ENCODE measurements around the gene TREH. TPM values are rescaled to one million over a fixed set of nuclear protein-coding genes. Genes with fewer than 3 reads are reported as not detected.

The TREH gene
- total RNA-seq, 1 experiment from 2014 or later, result not detected

DNA sequence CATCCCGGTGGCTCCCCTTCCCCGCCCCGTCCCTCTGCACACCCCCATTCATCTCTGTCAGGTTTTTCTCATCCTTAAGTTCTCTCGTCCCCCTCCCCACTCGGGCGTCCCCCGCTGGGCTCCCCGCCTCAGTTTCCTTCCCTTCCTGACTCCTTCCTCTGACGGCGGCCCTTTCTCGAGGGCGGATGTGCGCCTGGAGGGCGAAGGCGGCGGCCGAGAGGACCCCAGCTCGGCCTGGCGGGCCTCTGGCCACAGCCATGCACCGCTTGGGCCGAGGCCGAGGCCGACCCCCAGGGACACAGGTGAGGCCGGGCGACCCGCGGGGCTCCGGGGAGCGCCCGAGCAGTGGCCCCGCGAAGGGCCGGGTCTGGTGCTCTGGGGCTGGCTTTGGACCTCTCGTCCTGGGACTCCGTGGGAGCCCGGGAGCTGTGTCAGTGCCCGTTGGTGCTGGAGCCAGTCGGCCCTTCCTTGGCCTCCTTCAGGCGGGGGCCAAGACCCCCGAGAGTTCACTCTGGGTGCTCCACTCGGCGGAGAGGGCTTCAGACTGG is 69.2 kb downstream of the TREH start:
- ChIA-PET POLR2A (ENCODE audit: low non-redundant PET) (no interaction called here), CTCF (interaction anchor here (1.1 to 2.1 kb wide), 2 partner anchors 10 to 16 kb away, joined by 4 to 10 read pairs; no protein-coding TSS in a partner anchor)
- no peak for DNase-seq (ENCODE audit: low spot score)
- H3K36me3 ChIP-seq (ENCODE audit: insufficient read depth, low read length, poor library complexity, severe bottlenecking), result no peaks in the 10 kb centered on the region
- H3K4me3 ChIP-seq (ENCODE audit: low read depth, low read length, poor library complexity, severe bottlenecking), result peak overlapping the region; percentile 39
- TF ChIP-seq CTCF (conservative IDR thresholded peaks at IDR 0.05; ENCODE audit: low read depth, low read length), result no peak
- TF ChIP-seq EZH2 (IDR thresholded peaks at IDR 0.05; ENCODE audit: borderline replicate concordance, low read depth, low read length, poor library complexity, severe bottlenecking), result no peak
- intact Hi-C loops (cut with micrococcal nuclease; ENCODE audit: unreplicated experiment), result no loop called here
- H3K27me3 ChIP-seq (replicated peaks; ENCODE audit: insufficient read depth, low read depth, low read length, poor library complexity), result no peaks in the 10 kb centered on the region
- peaks cover 31% of the 10 kb centered on the region for H3K4me1 ChIP-seq (ENCODE audit: insufficient read depth, low read length, poor library complexity, severe bottlenecking)
- H3K27ac ChIP-seq (ENCODE audit: low read depth, low read length, poor library complexity, severe bottlenecking), result no peak overlapping the region
- H3K9me3 ChIP-seq (ENCODE audit: low read depth, low read length, poor library complexity, severe bottlenecking), result no peaks in the 10 kb centered on the region
- BruUV-seq (replicated peaks), result no TSS peak

GRCh38 chr11:118609380-118610224 is 69.8 kb downstream of the TREH start:
- no TSS peak for BruUV-seq (replicated peaks)
- Histone ChIP-seq H3K27ac (ENCODE audit: low read depth, low read length, poor library complexity, severe bottlenecking) (peak overlapping the region; percentile 65), H3K27me3 (replicated peaks; ENCODE audit: insufficient read depth, low read depth, low read length, poor library complexity) (no peaks in the 10 kb centered on the region), H3K4me1 (ENCODE audit: insufficient read depth, low read length, poor library complexity, severe bottlenecking) (peaks cover 38% of the 10 kb centered on the region), H3K4me3 (ENCODE audit: low read depth, low read length, poor library complexity, severe bottlenecking) (no peak overlapping the region), H3K36me3 (ENCODE audit: insufficient read depth, low read length, poor library complexity, severe bottlenecking) (no peaks in the 10 kb centered on the region), H3K9me3 (ENCODE audit: low read depth, low read length, poor library complexity, severe bottlenecking) (no peaks in the 10 kb centered on the region)
- intact Hi-C loops (cut with micrococcal nuclease; ENCODE audit: unreplicated experiment), result no loop called here
- TF ChIP-seq CTCF (conservative IDR thresholded peaks at IDR 0.05; ENCODE audit: low read depth, low read length), result no peak
- no peak for TF ChIP-seq EZH2 (IDR thresholded peaks at IDR 0.05; ENCODE audit: borderline replicate concordance, low read depth, low read length, poor library complexity, severe bottlenecking)
- DNase-seq (ENCODE audit: low spot score), result no peak
- POLR2A ChIA-PET (ENCODE audit: low non-redundant PET), result interaction anchor here (0.5 kb wide), 1 partner anchor 147 kb away, joined by 6 read pairs; no protein-coding TSS in a partner anchor
- CTCF ChIA-PET, result interaction anchor here (1.1 to 2.1 kb wide), 2 partner anchors 11 to 15 kb away, joined by 4 to 10 read pairs; no protein-coding TSS in a partner anchor

DNA sequence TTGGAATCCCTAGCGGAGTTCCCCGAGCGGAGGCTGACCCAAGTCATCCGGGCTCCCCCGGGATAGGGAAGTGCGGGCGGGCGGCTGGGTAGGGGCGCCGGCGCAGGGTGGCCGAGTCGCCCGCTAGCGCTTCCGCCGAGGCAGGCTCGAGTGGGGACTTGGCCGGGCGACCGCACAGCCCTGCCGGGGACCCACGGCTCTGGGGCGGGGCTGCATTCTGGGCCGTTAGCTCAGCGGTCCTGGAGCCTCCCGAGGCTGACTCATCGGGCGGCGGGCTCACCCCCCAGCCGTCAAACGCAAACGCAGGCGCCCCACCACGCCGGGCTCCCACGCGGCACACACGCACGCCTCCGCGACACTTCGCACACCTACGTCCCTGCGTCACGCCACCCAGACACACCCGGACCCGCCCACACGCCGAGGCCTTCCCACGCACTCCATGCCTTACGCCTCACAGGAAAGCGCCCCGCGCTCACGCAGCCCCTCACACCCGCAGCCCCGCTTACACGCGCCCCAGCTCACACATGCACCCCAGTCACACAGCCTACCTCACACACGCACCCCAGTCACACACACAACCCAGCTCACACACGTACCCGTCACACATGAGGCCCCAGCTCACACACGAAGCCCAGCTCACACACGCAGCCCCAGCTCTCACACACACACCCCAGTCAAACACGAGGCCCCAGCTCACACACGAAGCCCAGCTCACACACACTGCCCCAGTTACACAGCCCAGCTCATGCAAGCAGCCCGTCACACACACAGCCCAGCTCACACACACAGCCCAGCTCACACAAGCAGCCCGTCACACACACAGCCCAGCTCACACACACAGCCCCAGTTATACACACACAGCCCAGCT is 70.9 kb downstream of the TREH start:
- ChIA-PET CTCF (no interaction called here), POLR2A (ENCODE audit: low non-redundant PET) (interaction anchor here (0.5 kb wide), 2 partner anchors 34 to 146 kb away, joined by 3 to 6 read pairs; no protein-coding TSS in a partner anchor)
- BruUV-seq (replicated peaks), result no TSS peak
- H3K36me3 ChIP-seq (ENCODE audit: insufficient read depth, low read length, poor library complexity, severe bottlenecking), result no peaks in the 10 kb centered on the region
- peak; percentile 74 for DNase-seq (ENCODE audit: low spot score)
- H3K27ac ChIP-seq (ENCODE audit: low read depth, low read length, poor library complexity, severe bottlenecking), result peak overlapping the region; percentile 65
- intact Hi-C loops (cut with micrococcal nuclease; ENCODE audit: unreplicated experiment), result no loop called here
- H3K27me3 ChIP-seq (replicated peaks; ENCODE audit: insufficient read depth, low read depth, low read length, poor library complexity), result no peaks in the 10 kb centered on the region
- H3K4me1 ChIP-seq (ENCODE audit: insufficient read depth, low read length, poor library complexity, severe bottlenecking), result peaks cover 41% of the 10 kb centered on the region
- H3K4me3 ChIP-seq (ENCODE audit: low read depth, low read length, poor library complexity, severe bottlenecking), result peak overlapping the region; percentile 58
- no peaks in the 10 kb centered on the region for H3K9me3 ChIP-seq (ENCODE audit: low read depth, low read length, poor library complexity, severe bottlenecking)
- no peak for TF ChIP-seq CTCF (conservative IDR thresholded peaks at IDR 0.05; ENCODE audit: low read depth, low read length)
- TF ChIP-seq EZH2 (IDR thresholded peaks at IDR 0.05; ENCODE audit: borderline replicate concordance, low read depth, low read length, poor library complexity, severe bottlenecking), result no peak

Data from A673 (cell line).